ENCODE results near the gene AGTPBP1. TPM values are rescaled to one million over a fixed set of nuclear protein-coding genes. Genes with fewer than 3 reads are reported as not detected.

Gene AGTPBP1
- total and polyA plus RNA-seq, 8 donors, result 3.8 to 12.7 (median 9.1) TPM

DNA sequence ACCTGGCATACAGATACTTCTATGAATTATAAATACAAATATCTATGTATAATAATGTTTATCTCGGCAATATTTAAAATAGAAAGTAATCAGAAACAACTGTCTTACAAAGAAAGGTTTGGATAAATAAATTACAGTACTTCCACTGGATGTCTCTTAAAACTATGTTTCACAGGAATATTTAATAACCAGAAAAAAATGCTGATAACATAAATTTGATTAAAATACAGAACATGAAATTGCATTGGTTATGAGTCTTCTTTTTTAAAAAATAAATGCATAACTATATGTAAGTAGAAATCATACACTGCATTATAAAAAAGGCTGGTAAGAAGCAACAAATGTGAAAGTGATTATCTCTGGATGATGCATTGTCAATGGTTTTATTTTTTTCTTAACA lies 126.0 kb downstream of the AGTPBP1 start:
- H3K4me3 ChIP-seq, result no peak overlapping the region
- no peaks in the 10 kb centered on the region for H3K36me3 ChIP-seq
- TF ChIP-seq CTCF (IDR thresholded peaks at IDR 0.05), result no peak
- H3K9me3 ChIP-seq, result no peaks in the 10 kb centered on the region
- WGBS, 2 donors, result 76 to 92% methylated on average over 1 of the region's 1 CpG
- FAIRE-seq (peak; percentile 91), ATAC-seq (no peak), DNase-seq (no peak)
- H3K27ac ChIP-seq, result no peak overlapping the region
- H3K4me1 ChIP-seq, result no peaks in the 10 kb centered on the region
- intact Hi-C loops (cut with DNase I), result no loop called here
- no peaks in the 10 kb centered on the region for H3K27me3 ChIP-seq

- Histone ChIP-seq H3K9me3 (no peaks in the 10 kb centered on the region), H3K27me3 (no peaks in the 10 kb centered on the region), H3K27ac (no peak overlapping the region), H3K36me3 (no peaks in the 10 kb centered on the region), H3K4me3 (peak overlapping the region in 1 of 4 donors; percentile 9), H3K4me1 (no peaks in the 10 kb centered on the region)
- peak in 3 of 4 donors; percentile 86 to 89 (median 88) for ATAC-seq
- 57 to 58% methylated on average over 4 of the region's 4 CpGs for WGBS, 2 donors
- TF ChIP-seq CTCF (IDR thresholded peaks at IDR 0.05), result peak; percentile 36 to 56 (median 52)
- intact Hi-C loops (cut with DNase I), result no loop called here
- DNase-seq, result peak in 1 of 6 donors; percentile 28
- peak; percentile 93 for FAIRE-seq
These were observed 131.5 kb downstream of the AGTPBP1 start for GRCh38 chr9:85610074-85610860.

DNA sequence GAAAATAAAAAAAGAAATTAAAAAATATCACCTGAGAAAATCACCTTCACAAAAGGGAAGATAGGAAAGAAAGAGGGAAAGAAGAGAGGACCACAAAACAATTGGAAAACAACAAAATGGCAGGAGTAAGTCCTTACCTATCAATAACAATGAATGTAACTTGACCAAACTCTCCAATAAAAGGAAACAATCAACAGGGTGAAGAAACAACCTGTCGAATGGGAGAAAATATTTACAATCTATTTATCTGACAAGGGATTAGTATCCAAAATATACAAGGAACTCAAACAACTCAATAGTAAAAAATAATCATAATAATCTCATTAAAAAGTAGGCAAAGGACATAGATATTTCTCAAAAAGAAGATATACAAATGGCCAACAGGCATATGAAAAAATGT lies 135.8 kb downstream of the AGTPBP1 start:
- whole genome bisulfite sequencing, 2 donors, result 78 to 79% methylated on average over 1 of the region's 1 CpG
- Histone ChIP-seq H3K4me1 (no peaks in the 10 kb centered on the region), H3K36me3 (no peaks in the 10 kb centered on the region), H3K27me3 (no peaks in the 10 kb centered on the region), H3K27ac (no peak overlapping the region), H3K4me3 (no peak overlapping the region), H3K9me3 (no peaks in the 10 kb centered on the region)
- FAIRE-seq, result peak; percentile 45
- no peak for ATAC-seq
- intact Hi-C loops (cut with DNase I), result no loop called here
- no peak for DNase-seq
- TF ChIP-seq CTCF (IDR thresholded peaks at IDR 0.05), result no peak

GRCh38 chr9:85603936-85604335 lies 137.8 kb downstream of the AGTPBP1 start:
- no peak overlapping the region for H3K4me3 ChIP-seq
- no peaks in the 10 kb centered on the region for H3K9me3 ChIP-seq
- no peak overlapping the region for H3K27ac ChIP-seq
- H3K36me3 ChIP-seq, result no peaks in the 10 kb centered on the region
- FAIRE-seq, result no peak
- no peaks in the 10 kb centered on the region for H3K4me1 ChIP-seq
- H3K27me3 ChIP-seq, result no peaks in the 10 kb centered on the region
- intact Hi-C loops (cut with DNase I), result no loop called here
- ATAC-seq, result no peak
- 91 to 92% methylated on average over 3 of the region's 3 CpGs for WGBS, 2 donors
- TF ChIP-seq CTCF (IDR thresholded peaks at IDR 0.05), result no peak
- peak in 1 of 6 donors; percentile 24 for DNase-seq

DNA sequence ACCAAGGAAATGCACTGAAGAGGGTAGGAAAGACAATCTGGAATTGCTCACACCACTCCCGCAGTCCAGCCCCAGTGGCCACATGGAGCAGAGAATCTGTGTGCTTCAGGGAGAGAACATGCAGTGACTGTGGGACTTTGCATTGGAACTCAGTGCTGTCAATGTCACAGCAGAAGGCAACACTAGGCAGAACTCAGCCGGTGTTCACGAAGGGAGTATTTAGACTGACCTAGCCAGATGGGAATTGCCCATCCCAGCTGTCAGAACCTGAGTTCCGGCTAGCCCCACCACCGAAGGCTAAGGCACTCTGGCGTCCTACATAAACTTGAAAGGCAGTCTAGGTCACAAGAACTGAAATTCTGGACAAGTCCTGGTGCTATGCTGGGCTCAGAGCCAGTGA lies 139.0 kb downstream of the AGTPBP1 start:
- DNase-seq (no peak), ATAC-seq (no peak), FAIRE-seq (no peak)
- H3K4me3 ChIP-seq, result no peak overlapping the region
- H3K36me3 ChIP-seq, result no peaks in the 10 kb centered on the region
- intact Hi-C loops (cut with DNase I), result no loop called here
- H3K4me1 ChIP-seq, result no peaks in the 10 kb centered on the region
- H3K9me3 ChIP-seq, result no peaks in the 10 kb centered on the region
- no peaks in the 10 kb centered on the region for H3K27me3 ChIP-seq
- H3K27ac ChIP-seq, result no peak overlapping the region
- 94 to 96% methylated on average over 6 of the region's 6 CpGs for WGBS, 2 donors
- no peak for TF ChIP-seq CTCF (IDR thresholded peaks at IDR 0.05)
